ENCODE data around the gene PFDN4. TPM values are rescaled to one million over a fixed set of nuclear protein-coding genes. Genes with fewer than 3 reads are reported as not detected.

The PFDN4 gene
- total RNA-seq, 1 donor from 2014 or later = 28.4 TPM

GRCh38 chr20:54161008-54161820 lies 46.7 kb upstream of the PFDN4 start:
- DNase-seq (ENCODE audit: extremely low spot score, unreplicated experiment) = no peak

DNA sequence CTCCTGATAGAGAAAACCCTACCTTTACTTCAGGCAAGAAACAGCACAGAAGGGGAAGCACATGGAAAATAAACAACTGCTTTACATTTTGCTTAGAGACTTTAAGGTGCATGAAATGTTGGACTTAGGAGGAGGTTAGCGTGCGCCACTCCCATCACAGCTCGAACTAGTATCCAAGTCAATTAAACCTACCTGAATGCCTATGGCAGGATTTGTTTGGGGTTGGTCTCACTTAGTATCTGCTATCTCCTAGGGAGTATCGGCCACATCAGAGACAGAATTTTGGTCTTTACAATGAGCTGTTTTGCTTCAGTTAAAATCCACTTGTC lies 46.1 kb upstream of the PFDN4 start:
- Mint-ChIP-seq H3K4me1 (ENCODE audit: unreplicated experiment) (peaks cover 8% of the 10 kb centered on the region), H3K4me3 (no peak overlapping the region)
- DNase-seq (ENCODE audit: extremely low spot score, unreplicated experiment) = no peak

More at GRCh38 chr20:54161008-54161820, 46.7 kb upstream of the PFDN4 start:
- H3K36me3 Mint-ChIP-seq = no peaks in the 10 kb centered on the region
- peaks cover 8% of the 10 kb centered on the region for H3K4me1 Mint-ChIP-seq (ENCODE audit: unreplicated experiment)
- H3K27me3 Mint-ChIP-seq = peaks cover 7% of the 10 kb centered on the region
- H3K4me3 Mint-ChIP-seq = no peak overlapping the region
- no peaks in the 10 kb centered on the region for H3K9me3 Mint-ChIP-seq
- TF ChIP-seq, protein P1, sequence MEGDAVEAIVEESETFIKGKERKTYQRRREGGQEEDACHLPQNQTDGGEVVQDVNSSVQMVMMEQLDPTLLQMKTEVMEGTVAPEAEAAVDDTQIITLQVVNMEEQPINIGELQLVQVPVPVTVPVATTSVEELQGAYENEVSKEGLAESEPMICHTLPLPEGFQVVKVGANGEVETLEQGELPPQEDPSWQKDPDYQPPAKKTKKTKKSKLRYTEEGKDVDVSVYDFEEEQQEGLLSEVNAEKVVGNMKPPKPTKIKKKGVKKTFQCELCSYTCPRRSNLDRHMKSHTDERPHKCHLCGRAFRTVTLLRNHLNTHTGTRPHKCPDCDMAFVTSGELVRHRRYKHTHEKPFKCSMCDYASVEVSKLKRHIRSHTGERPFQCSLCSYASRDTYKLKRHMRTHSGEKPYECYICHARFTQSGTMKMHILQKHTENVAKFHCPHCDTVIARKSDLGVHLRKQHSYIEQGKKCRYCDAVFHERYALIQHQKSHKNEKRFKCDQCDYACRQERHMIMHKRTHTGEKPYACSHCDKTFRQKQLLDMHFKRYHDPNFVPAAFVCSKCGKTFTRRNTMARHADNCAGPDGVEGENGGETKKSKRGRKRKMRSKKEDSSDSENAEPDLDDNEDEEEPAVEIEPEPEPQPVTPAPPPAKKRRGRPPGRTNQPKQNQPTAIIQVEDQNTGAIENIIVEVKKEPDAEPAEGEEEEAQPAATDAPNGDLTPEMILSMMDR (conservative IDR thresholded peaks at IDR 0.05) = no peak
- H3K27ac Mint-ChIP-seq = no peak overlapping the region

GRCh38 chr20:54162378-54163009 lies 45.4 kb upstream of the PFDN4 start:
- peaks cover 8% of the 10 kb centered on the region for H3K4me1 Mint-ChIP-seq (ENCODE audit: unreplicated experiment)
- no peak overlapping the region for H3K4me3 Mint-ChIP-seq
- TF ChIP-seq, protein P1 (conservative IDR thresholded peaks at IDR 0.05) = no peak
- H3K36me3 Mint-ChIP-seq = no peaks in the 10 kb centered on the region
- H3K27me3 Mint-ChIP-seq = peaks cover 7% of the 10 kb centered on the region
- no peak overlapping the region for H3K27ac Mint-ChIP-seq
- H3K9me3 Mint-ChIP-seq = no peaks in the 10 kb centered on the region
- no peak for DNase-seq (ENCODE audit: extremely low spot score, unreplicated experiment)

More for the DNA sequence above, 46.1 kb upstream of the PFDN4 start:
- no peaks in the 10 kb centered on the region for H3K36me3 Mint-ChIP-seq
- H3K27me3 Mint-ChIP-seq = peaks cover 7% of the 10 kb centered on the region
- H3K27ac Mint-ChIP-seq = no peak overlapping the region
- no peaks in the 10 kb centered on the region for H3K9me3 Mint-ChIP-seq
- TF ChIP-seq, protein P1 (conservative IDR thresholded peaks at IDR 0.05) = no peak

DNA sequence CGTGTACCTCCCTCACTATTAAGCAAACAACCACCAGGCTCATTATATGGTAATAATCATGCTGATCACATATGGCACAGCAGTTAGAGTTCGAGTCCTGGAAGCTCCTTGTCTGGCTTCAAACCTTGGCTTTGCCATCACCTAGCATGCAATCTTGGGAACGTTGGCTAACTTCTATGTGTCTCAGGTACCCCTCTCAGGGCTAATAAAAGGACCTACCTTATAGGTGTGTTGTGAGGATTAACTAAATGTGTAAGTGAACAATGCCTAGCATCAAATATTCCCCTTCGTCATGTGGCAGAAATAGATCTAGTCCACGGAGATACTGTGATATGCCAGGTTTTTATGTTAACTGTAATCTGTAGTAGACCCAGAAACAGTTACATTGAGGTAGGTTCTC lies 44.5 kb upstream of the PFDN4 start:
- Mint-ChIP-seq H3K27ac (no peak overlapping the region), H3K9me3 (no peaks in the 10 kb centered on the region), H3K36me3 (peaks cover 5% of the 10 kb centered on the region), H3K4me1 (ENCODE audit: unreplicated experiment) (peaks cover 16% of the 10 kb centered on the region), H3K4me3 (no peak overlapping the region), H3K27me3 (peaks cover 10% of the 10 kb centered on the region)
- TF ChIP-seq, protein P1 (conservative IDR thresholded peaks at IDR 0.05) = no peak
- no peak for DNase-seq (ENCODE audit: extremely low spot score, unreplicated experiment)

- no peaks in the 10 kb centered on the region for H3K9me3 Mint-ChIP-seq
- DNase-seq (ENCODE audit: extremely low spot score, unreplicated experiment) = no peak
- peaks cover 6% of the 10 kb centered on the region for H3K36me3 Mint-ChIP-seq
- H3K4me3 Mint-ChIP-seq = no peak overlapping the region
- peaks cover 27% of the 10 kb centered on the region for H3K4me1 Mint-ChIP-seq (ENCODE audit: unreplicated experiment)
- H3K27ac Mint-ChIP-seq = no peak overlapping the region
- H3K27me3 Mint-ChIP-seq = peaks cover 25% of the 10 kb centered on the region
- TF ChIP-seq, protein P1 (conservative IDR thresholded peaks at IDR 0.05) = no peak
These were observed 42.9 kb upstream of the PFDN4 start for GRCh38 chr20:54165014-54165413.
